Tibial artery (tissue), 4 donors: ENCODE measurements around the gene CFAP54.

Experiments
- DNase-seq, 2 donors: peaks; one replicate each; pipeline ENCODE4 v3.0.0-alpha.2; 2019
- H3K27ac ChIP-seq, 2 donors: fragments of 200-600 bp; sonication (generic) in 1 of 2; 1 replicate in 1 of 2; 2 replicates in 1 of 2; pipeline ENCODE4 v1.5.1; 2018 to 2019; ENCODE audit warnings: mild to moderate bottlenecking in 1 of 2
- H3K27me3 ChIP-seq, 2 donors: fragments of 200-600 bp; sonication (generic) in 1 of 2; one replicate each; pipeline versions ENCODE4 v1.5.1 to v1.6.0; 2016 to 2019
- H3K36me3 ChIP-seq, 3 donors: fragments of 200-600 bp; sonication (generic) in 2 of 3; one replicate each; pipeline ENCODE4 v1.5.1; 2016 to 2019; ENCODE audit warnings: mild to moderate bottlenecking in 2 of 3
- H3K4me1 ChIP-seq, 4 donors: fragments of 200-600 bp; sonication (generic) in 2 of 4; 1 replicate in 3 of 4; 2 replicates in 1 of 4; pipeline ENCODE4 v1.5.1; 2016 to 2019
- H3K4me3 ChIP-seq, 2 donors: fragments of 200-600 bp; sonication (generic) in 1 of 2; 1 replicate in 1 of 2; 2 replicates in 1 of 2; pipeline ENCODE4 v1.5.1; 2018 to 2019; ENCODE audit warnings: mild to moderate bottlenecking in 2 of 2
- H3K9me3 ChIP-seq, 3 donors: fragments of 200-600 bp; sonication (generic) in 1 of 3; one replicate each; pipeline ENCODE4 v1.5.1; 2016 to 2019
- intact Hi-C: fragments of 100-400 bp; cut with DNase I; formaldehyde crosslinking; loops from one replicate; pipeline ENCODE4 v1.15.0; 2023; ENCODE audit warnings: low total_unique reads
- TF ChIP-seq, protein P1 (sequence below), 2 experiments: fragments of 200-600 bp in 1 of 2; fragments of 450-650 bp in 1 of 2; IDR thresholded peaks; one replicate each; pipeline ENCODE4 v1.5.1; 2017 to 2019; ENCODE audit warnings: antibody characterized with exemption in 2 of 2, mild to moderate bottlenecking in 1 of 2, moderate library complexity in 1 of 2

The CFAP54 gene

DNA sequence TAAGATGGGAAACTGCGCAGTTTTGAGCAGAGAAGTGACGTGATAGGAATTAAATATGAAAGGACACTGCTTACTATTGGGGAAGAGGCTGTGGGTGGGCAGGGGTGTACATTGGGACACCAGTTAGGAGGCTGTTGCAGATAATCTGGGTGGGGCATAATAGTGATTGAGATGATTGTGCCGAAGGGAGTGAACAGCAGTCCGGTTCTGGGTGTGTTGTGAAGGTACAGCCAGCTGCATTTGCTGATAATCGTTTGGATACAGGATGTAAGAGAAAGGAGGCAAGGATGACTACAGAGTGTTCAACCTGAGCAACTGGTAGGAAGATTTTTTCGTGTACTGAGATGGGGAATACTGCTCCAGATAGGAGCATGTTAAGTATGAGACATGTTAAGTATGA is 212.5 kb downstream of the CFAP54 start:
- TF ChIP-seq, protein P1, sequence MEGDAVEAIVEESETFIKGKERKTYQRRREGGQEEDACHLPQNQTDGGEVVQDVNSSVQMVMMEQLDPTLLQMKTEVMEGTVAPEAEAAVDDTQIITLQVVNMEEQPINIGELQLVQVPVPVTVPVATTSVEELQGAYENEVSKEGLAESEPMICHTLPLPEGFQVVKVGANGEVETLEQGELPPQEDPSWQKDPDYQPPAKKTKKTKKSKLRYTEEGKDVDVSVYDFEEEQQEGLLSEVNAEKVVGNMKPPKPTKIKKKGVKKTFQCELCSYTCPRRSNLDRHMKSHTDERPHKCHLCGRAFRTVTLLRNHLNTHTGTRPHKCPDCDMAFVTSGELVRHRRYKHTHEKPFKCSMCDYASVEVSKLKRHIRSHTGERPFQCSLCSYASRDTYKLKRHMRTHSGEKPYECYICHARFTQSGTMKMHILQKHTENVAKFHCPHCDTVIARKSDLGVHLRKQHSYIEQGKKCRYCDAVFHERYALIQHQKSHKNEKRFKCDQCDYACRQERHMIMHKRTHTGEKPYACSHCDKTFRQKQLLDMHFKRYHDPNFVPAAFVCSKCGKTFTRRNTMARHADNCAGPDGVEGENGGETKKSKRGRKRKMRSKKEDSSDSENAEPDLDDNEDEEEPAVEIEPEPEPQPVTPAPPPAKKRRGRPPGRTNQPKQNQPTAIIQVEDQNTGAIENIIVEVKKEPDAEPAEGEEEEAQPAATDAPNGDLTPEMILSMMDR (IDR thresholded peaks at IDR 0.05), result no peak
- no peaks in the 10 kb centered on the region for H3K4me1 ChIP-seq
- no peaks in the 10 kb centered on the region for H3K36me3 ChIP-seq
- H3K27ac ChIP-seq, result no peak overlapping the region
- intact Hi-C loops, result no loop called here
- no peak for DNase-seq
- no peak overlapping the region for H3K4me3 ChIP-seq
- no peaks in the 10 kb centered on the region for H3K27me3 ChIP-seq
- H3K9me3 ChIP-seq, result no peaks in the 10 kb centered on the region

DNA sequence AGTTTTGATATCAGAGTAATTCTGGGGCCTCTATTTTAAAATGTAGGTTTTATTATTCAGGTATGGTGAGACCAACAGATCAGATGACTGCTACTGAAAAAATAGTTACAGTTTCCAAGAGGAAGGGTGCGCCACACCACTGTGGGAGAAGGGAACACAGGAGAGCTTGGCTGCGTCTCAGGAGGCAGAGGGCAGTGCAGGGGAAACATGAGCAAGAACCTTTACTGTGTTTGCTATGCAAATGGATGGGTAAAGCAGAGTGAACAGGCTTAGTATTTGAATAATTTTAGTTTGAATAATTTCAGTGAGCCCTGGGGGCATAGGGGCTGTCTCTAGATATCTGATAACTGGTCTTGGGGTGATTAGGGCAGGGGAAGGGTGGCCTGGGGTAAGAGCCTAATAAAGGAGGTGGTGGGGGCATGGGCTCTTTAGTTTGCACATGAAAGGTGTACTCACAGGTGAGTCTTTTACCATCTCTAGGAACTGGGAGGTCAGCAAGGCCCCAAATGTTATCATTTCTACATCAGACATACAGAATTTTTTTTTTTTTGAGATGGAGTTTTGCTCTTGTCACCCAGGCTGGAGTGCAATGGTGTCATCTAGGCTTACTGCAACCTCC is 220.9 kb downstream of the CFAP54 start:
- H3K27me3 ChIP-seq, result no peaks in the 10 kb centered on the region
- no peaks in the 10 kb centered on the region for H3K4me1 ChIP-seq
- no peak overlapping the region for H3K4me3 ChIP-seq
- H3K9me3 ChIP-seq, result no peaks in the 10 kb centered on the region
- no peak for DNase-seq
- intact Hi-C loops, result no loop called here
- H3K36me3 ChIP-seq, result no peaks in the 10 kb centered on the region
- no peak overlapping the region for H3K27ac ChIP-seq
- TF ChIP-seq, protein P1 (IDR thresholded peaks at IDR 0.05), result no peak

DNA sequence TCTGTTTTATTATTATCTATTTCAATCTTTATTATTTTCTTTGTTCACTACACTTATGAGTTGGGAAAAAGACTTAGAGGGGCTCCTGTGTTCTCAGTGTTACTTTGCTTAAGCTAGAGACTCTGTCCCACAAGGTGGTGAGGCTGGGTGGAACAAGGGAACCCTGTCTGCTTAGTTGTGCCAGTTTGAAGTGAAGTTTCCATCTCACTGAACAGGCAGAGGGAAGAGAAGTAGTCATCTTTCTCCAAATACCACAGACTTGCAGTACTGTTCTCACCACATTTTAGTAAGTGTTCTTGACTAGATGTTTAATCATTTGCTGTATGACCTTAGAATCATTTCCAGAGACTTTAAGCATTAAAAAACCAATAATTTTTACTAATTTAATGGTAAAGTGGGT is 222.0 kb downstream of the CFAP54 start:
- TF ChIP-seq, protein P1 (IDR thresholded peaks at IDR 0.05), result no peak
- no peak overlapping the region for H3K4me3 ChIP-seq
- no peak overlapping the region for H3K27ac ChIP-seq
- intact Hi-C loops, result no loop called here
- H3K4me1 ChIP-seq, result no peaks in the 10 kb centered on the region
- DNase-seq, result no peak
- H3K9me3 ChIP-seq, result no peaks in the 10 kb centered on the region
- H3K36me3 ChIP-seq, result no peaks in the 10 kb centered on the region
- no peaks in the 10 kb centered on the region for H3K27me3 ChIP-seq

DNA sequence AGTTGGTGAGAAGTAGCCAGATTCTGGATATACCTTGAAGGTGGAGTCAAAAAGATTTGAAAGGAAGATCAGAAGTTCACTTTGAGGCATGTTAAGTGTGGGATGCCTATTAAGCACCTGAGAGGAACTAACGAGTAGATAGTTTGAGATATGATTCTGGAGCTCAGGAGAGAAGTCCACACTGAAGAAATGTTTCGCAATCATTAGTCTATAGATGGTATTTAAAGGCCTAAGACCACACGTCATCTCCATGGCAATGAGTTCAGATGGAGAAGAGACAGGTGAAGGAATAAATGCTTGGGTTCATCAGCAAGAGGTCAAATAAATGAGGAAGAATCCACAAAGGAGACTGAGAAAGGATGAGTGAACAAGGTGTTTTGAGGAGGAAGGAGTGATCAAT is 224.8 kb downstream of the CFAP54 start:
- Histone ChIP-seq H3K4me1 (no peaks in the 10 kb centered on the region), H3K4me3 (no peak overlapping the region), H3K36me3 (no peaks in the 10 kb centered on the region), H3K27ac (no peak overlapping the region), H3K9me3 (no peaks in the 10 kb centered on the region), H3K27me3 (no peaks in the 10 kb centered on the region)
- no peak for DNase-seq
- intact Hi-C loops, result no loop called here
- TF ChIP-seq, protein P1 (IDR thresholded peaks at IDR 0.05), result no peak

DNA sequence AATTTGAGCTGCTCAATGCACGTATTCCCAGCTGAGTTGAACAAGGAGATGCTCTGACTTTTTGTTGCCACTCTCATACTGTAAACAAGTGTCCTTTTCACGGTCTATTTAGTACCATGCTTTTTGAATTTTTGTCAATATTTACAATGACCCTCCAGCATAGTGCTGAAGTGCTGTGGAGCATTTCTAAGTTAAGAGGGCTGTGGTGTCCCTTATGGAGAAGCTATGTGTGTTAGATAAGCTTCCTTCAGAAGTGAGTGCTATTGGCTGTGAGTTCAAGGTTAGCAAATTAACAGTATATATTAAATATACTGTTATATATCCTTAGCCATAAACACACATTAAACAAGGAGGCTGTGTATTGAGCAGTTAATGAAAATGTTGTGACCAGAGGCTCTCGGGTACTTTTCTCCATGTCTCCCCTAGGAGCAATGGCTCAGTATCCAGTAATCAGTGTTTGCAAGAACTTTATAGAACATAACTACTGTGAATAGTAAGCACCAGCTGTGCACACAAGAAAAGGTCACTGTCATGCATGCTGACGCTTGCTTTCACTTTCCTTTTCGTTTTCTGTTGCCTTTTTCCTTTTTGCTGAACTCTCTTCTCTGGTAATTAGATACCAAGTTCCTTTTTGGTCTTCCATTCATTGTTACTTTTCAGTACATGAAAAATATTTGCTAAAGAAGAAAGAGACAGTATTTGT is 230.4 kb downstream of the CFAP54 start:
- Histone ChIP-seq H3K4me3 (peak overlapping the region; percentile 31 to 37), H3K27me3 (no peaks in the 10 kb centered on the region), H3K9me3 (no peaks in the 10 kb centered on the region), H3K36me3 (no peaks in the 10 kb centered on the region), H3K27ac (no peak overlapping the region), H3K4me1 (no peaks in the 10 kb centered on the region)
- intact Hi-C loops, result no loop called here
- no peak for DNase-seq
- TF ChIP-seq, protein P1 (IDR thresholded peaks at IDR 0.05), result no peak
